ENCODE measurements around the gene RASSF5.
"Not testable (repeated sequence)": the region's sequence is repeated elsewhere in the genome, so short reads cannot be mapped to it uniquely, and the experiment has no call there.

RASSF5 gene

GRCh38 chr1:206578978-206579374 is 71.6 kb downstream of the RASSF5 start:
- Mint-ChIP-seq H3K9me3 (no peaks in the 10 kb centered on the region), H3K27me3 (ENCODE audit: low read depth) (peaks cover 7% of the 10 kb centered on the region), H3K27ac (no peak overlapping the region), H3K4me3 (no peak overlapping the region), H3K36me3 (ENCODE audit: low read depth) (no peaks in the 10 kb centered on the region), H3K4me1 (peaks cover 24% of the 10 kb centered on the region)
- TF ChIP-seq CTCF (IDR thresholded peaks at IDR 0.05; ENCODE audit: unreplicated experiment in 3 of 3), result no peak

GRCh38 chr1:206579747-206580437 is 72.6 kb downstream of the RASSF5 start:
- Mint-ChIP-seq H3K4me3 (no peak overlapping the region), H3K27ac (no peak overlapping the region), H3K36me3 (ENCODE audit: low read depth) (peaks cover under 1% of the 10 kb centered on the region), H3K4me1 (peaks cover 24% of the 10 kb centered on the region), H3K9me3 (no peaks in the 10 kb centered on the region), H3K27me3 (ENCODE audit: low read depth) (peaks cover 7% of the 10 kb centered on the region)
- no peak for TF ChIP-seq CTCF (IDR thresholded peaks at IDR 0.05; ENCODE audit: unreplicated experiment in 3 of 3)

GRCh38 chr1:206580438-206581113 is 73.2 kb downstream of the RASSF5 start:
- Mint-ChIP-seq H3K4me1 (peaks cover 17% of the 10 kb centered on the region), H3K9me3 (no peaks in the 10 kb centered on the region), H3K27ac (no peak overlapping the region), H3K36me3 (ENCODE audit: low read depth) (peaks cover 4% of the 10 kb centered on the region), H3K27me3 (ENCODE audit: low read depth) (peaks cover 7% of the 10 kb centered on the region), H3K4me3 (no peak overlapping the region)
- TF ChIP-seq CTCF (IDR thresholded peaks at IDR 0.05; ENCODE audit: unreplicated experiment in 3 of 3), result no peak

- peaks cover 13% of the 10 kb centered on the region for H3K4me1 Mint-ChIP-seq
- H3K4me3 Mint-ChIP-seq; H3K27me3 Mint-ChIP-seq (ENCODE audit: low read depth); H3K9me3 Mint-ChIP-seq; H3K27ac Mint-ChIP-seq; H3K36me3 Mint-ChIP-seq (ENCODE audit: low read depth): not testable (repeated sequence)
These were observed 73.8 kb downstream of the RASSF5 start for GRCh38 chr1:206581114-206581497.

- Mint-ChIP-seq H3K27ac (no peak overlapping the region), H3K27me3 (ENCODE audit: low read depth) (peaks cover 3% of the 10 kb centered on the region), H3K9me3 (no peaks in the 10 kb centered on the region), H3K4me1 (peaks cover 8% of the 10 kb centered on the region), H3K4me3 (no peak overlapping the region), H3K36me3 (ENCODE audit: low read depth) (peaks cover 4% of the 10 kb centered on the region)
- TF ChIP-seq CTCF (IDR thresholded peaks at IDR 0.05; ENCODE audit: unreplicated experiment in 3 of 3), result no peak
These were observed 74.2 kb downstream of the RASSF5 start for GRCh38 chr1:206581571-206581981.

- H3K9me3 Mint-ChIP-seq, result no peaks in the 10 kb centered on the region
- no peak overlapping the region for H3K4me3 Mint-ChIP-seq
- H3K27me3 Mint-ChIP-seq (ENCODE audit: low read depth), result peaks cover 3% of the 10 kb centered on the region
- no peak for TF ChIP-seq CTCF (IDR thresholded peaks at IDR 0.05; ENCODE audit: unreplicated experiment in 3 of 3)
- no peak overlapping the region for H3K27ac Mint-ChIP-seq
- H3K36me3 Mint-ChIP-seq (ENCODE audit: low read depth), result peaks cover 8% of the 10 kb centered on the region
- peaks cover 15% of the 10 kb centered on the region for H3K4me1 Mint-ChIP-seq
These were observed 75.2 kb downstream of the RASSF5 start for GRCh38 chr1:206582537-206582936.
